Cardiac fibroblast (primary cell): Measurements from ENCODE around the gene DUS2.

Experiments
- DNase-seq, 2 donors: peaks; one replicate each; pipeline versions ENCODE4 v3.0.0 to v3.0.0-alpha.2; 2010; ENCODE audit warnings: low read depth in 2 of 2
- H3K4me3 ChIP-seq, 2 donors: replicated peaks in 1 of 2; 1 replicate in 1 of 2; 2 replicates in 1 of 2; pipeline ENCODE4 v1.5.1; 2011; ENCODE audit warnings: low read depth in 2 of 2, low read length in 2 of 2, mild to moderate bottlenecking in 2 of 2, moderate library complexity in 1 of 2
- CTCF ChIP-seq: IDR thresholded peaks from one replicate; pipeline ENCODE4 v1.5.1; 2011; ENCODE audit warnings: low read depth, mild to moderate bottlenecking, low read length, inconsistent platforms

The DUS2 gene

GRCh38 chr16:68071518-68071901 lies 48.4 kb downstream of the DUS2 start:
- H3K4me3 ChIP-seq, result no peak overlapping the region
- no peak for TF ChIP-seq CTCF
- DNase-seq, result no peak

- DNase-seq, result peak in 1 of 2 donors; percentile 68
- no peak for TF ChIP-seq CTCF
- no peak overlapping the region for H3K4me3 ChIP-seq
Measured at GRCh38 chr16:68072038-68072695, 49.1 kb downstream of the DUS2 start.

GRCh38 chr16:68073902-68074760 lies 51.0 kb downstream of the DUS2 start:
- no peak overlapping the region for H3K4me3 ChIP-seq
- DNase-seq, result no peak
- TF ChIP-seq CTCF, result no peak

- no peak overlapping the region for H3K4me3 ChIP-seq
- TF ChIP-seq CTCF, result no peak
- no peak for DNase-seq
Measured at GRCh38 chr16:68074850-68075555, 51.9 kb downstream of the DUS2 start.

GRCh38 chr16:68075980-68076379 lies 52.9 kb downstream of the DUS2 start:
- TF ChIP-seq CTCF, result no peak
- DNase-seq, result no peak
- no peak overlapping the region for H3K4me3 ChIP-seq

- TF ChIP-seq CTCF, result no peak
- DNase-seq, result no peak
- H3K4me3 ChIP-seq, result no peak overlapping the region
Measured at GRCh38 chr16:68076560-68076959, 53.5 kb downstream of the DUS2 start.
